GM18861 (cell line): ENCODE data around the gene TIMD4.
"Not testable (repeated sequence)": the region's sequence is repeated elsewhere in the genome, so short reads cannot be mapped to it uniquely, and the experiment has no call there.

Experiments
- ATAC-seq: cut with Tn5 transposase; IDR thresholded peaks from one replicate; pipeline ENCODE4 v1.9.1; 2021; ENCODE audit not compliant: unreplicated experiment

Gene TIMD4

DNA sequence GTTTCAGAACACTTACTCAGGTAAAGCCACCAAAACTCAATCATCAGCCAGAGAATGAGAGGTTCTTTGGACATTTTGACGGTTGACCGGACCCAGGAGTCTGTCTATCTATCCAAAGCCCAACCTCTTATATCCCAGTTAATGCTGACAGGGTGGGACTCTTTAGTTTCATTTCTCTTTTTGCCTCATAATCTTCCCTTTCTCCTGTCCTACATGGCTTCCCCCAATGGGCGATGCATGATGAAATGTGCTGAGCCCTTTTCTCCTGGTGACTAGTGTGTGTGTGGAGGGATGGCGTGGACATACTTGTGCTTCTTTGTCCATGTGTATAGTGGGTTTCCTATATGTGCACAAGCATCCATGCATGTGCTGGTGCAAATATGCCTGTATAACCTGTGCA lies at the start of gene TIMD4:
TSS of gene TIMD4 (minus strand) at position 102 of the 400 bp plus-strand sequence. CDS start at position 74, 28 bp downstream.
- ATAC-seq: no peak

- ATAC-seq: no peak
Measured at GRCh38 chr5:157006262-157006661, 43.2 kb upstream of the TIMD4 start.

- no peak for ATAC-seq
Measured at GRCh38 chr5:157004893-157005551, 42.0 kb upstream of the TIMD4 start.

DNA sequence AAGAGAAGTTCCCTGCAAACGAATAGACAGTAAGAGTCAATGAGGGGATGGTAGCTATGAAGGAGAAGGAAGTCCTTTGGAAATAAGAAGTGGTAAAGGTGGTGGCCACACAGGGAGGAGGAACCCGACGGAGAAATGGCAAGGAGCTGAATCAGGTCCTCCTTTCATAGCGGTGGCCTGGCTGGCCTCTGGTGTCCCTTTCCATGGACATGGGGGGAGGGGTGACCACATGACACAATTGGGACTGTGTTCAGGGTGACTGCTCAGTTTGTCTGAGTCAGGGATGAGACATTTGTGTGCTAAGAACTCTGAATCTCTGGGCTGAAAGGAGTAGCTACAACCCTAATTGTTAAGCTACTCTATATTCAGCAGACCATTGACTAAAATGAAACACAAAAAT lies 28.7 kb upstream of the TIMD4 start:
- ATAC-seq: no peak

DNA sequence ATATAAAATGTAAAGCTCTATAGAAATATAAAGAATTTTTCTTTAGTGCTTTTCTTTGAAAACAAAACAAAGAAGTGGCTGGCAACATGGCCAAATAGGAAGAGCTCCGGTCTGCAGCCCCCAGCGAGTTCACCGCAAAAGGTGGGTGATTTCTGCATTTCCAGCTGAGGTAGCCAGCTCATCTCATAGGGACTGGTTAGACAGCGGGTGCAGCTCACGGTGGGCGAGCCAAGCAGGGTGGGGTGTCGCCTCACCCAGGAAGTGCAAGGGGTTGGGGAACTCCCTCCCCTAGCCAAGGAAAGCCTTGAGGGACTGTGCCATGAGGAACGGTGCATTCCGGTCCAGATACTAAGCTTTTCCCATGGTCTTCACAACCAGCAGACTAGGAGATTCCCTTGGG lies 21.0 kb upstream of the TIMD4 start:
- ATAC-seq: no peak

DNA sequence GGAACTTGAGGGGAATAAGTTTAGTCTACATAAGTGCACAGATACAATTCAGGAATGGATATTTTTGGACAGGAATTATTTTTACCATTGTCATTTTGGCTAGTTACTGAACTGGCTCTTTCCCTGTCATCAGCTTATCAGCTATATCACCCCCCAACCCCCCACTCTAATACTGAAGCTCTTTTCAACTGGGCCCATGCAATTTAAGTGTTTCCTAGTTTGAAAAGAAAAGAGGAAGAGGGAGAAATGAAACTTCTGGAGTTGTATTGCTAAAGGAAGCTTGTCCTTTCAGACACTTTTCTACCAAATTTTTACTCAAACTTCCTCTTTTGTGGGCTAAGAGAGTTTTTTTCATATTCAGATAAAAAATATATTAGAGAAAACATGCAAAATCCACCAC lies 18.5 kb upstream of the TIMD4 start:
- ATAC-seq: no peak

GRCh38 chr5:156974328-156974727 lies 11.3 kb upstream of the TIMD4 start:
- no peak for ATAC-seq

DNA sequence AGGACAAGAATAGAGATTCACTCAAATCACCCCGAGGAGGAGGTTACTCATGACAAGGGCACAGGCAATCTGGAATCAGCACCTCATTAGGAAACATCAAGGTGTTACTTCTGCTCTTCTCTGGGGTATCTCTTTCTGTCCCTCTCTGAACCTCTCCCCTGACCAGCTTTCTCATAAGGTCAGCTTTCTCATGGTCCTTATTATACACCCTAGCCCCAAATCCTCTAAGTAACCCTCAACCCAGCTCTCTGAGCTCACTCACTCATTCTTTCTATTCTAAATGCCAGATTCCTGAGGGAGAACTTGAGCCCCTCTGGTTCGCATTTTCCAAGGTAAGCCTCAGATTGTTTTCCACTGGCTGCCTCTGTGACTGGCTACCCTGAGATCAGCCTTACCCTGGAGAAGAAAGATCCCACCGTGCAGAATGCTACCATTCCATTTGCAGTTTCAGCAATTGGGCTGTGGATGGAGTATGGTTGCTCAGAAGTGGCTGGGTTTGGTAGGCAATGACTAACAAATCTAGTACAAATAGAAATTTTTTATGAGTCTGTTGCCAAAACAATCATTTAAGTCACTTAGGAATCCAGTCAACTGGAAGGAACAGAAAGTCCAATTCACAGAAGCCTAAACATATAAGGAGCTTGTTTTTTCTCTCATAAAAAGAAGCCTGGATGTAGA lies 9.0 kb upstream of the TIMD4 start:
- no peak for ATAC-seq

- ATAC-seq: no peak
Measured at GRCh38 chr5:156971415-156971814, 8.4 kb upstream of the TIMD4 start.

GRCh38 chr5:156967386-156967785 lies 4.4 kb upstream of the TIMD4 start:
- ATAC-seq: not testable (repeated sequence)

DNA sequence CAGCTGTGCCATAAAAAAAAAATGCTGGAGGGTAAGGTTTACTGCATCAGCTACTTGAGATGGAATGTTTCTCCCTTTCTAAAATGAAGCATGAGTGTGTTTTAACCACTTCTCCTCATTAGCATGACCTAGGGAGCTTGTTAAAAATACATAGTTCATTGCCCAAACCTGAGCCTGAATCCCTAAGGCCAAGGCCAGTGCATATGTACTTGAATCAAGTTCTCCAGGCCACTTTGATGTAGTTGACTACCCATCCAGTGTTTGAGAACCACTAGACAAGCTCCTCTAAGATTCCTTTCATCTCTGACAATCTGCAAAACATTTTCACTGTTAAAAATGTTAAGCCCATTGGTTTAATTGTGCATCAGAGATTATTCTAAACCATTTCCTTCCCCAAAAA lies 6.7 kb downstream of the TIMD4 start:
- ATAC-seq: no peak

GRCh38 chr5:156951359-156951758 lies 11.7 kb downstream of the TIMD4 start:
- no peak for ATAC-seq

GRCh38 chr5:156950716-156951115 lies 12.3 kb downstream of the TIMD4 start:
- ATAC-seq: no peak

DNA sequence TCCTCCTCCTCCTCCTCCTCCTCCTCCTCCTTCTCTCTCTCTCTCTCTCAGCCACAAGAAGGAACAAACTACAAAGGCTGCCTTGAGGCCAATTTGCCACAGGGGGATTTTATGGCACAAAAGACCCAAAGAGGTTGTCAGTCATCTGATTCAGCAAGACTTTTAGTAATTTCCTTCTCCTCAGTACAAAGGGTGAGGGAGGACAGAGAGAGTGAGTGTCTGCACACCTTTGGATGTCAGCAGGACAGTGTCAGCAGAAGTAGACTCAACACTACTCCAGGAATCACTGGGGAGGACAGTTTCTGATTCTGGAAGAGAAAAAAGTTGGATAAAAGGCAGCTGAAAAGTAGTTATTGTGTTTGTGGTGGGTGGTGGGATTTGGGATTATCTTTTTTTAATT lies 13.6 kb downstream of the TIMD4 start:
- ATAC-seq: no peak

DNA sequence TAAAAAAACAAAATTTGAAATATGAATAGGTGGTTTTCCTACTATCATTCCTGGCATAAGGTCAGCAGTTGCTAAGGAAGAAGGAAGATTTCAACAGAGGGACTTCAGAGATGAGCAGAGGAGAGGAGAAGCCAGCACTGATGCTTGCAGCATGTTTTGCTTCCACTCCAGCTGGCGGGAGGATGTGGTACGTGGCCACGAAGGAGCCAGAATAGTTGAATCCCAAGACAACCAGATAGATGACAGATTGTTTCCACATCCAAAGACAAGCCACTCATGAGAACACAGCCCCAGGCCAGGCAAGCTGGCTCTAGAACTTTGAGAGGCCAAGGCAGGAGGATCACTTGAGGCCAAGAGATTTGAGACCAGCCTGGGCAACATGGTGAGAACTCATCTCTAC lies 15.1 kb downstream of the TIMD4 start:
- ATAC-seq: no peak

DNA sequence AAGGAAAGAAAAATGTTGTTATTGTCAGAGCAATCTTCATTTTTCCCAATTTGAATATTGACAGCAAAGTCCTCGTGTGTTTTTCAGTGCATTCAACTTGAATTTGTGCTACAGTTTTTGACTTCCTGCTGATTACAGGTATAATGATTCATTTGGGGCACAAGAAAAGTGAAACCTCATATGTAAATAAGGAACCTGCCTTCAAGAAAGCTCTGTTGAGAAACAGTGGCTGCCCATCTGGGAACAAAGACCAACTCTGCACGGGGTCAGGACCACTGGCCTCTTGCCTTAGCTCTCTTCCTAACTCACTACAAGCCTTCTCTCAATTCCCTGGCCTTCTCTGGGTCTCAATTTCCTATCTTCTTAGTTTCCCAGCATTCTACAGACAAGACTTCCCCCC lies 21.0 kb downstream of the TIMD4 start:
- ATAC-seq: peak; percentile 97

- not testable (repeated sequence) for ATAC-seq
Measured at GRCh38 chr5:156940462-156940861, 22.6 kb downstream of the TIMD4 start.

- ATAC-seq: peak; percentile 31
Measured at GRCh38 chr5:156936972-156937371, 26.1 kb downstream of the TIMD4 start.

DNA sequence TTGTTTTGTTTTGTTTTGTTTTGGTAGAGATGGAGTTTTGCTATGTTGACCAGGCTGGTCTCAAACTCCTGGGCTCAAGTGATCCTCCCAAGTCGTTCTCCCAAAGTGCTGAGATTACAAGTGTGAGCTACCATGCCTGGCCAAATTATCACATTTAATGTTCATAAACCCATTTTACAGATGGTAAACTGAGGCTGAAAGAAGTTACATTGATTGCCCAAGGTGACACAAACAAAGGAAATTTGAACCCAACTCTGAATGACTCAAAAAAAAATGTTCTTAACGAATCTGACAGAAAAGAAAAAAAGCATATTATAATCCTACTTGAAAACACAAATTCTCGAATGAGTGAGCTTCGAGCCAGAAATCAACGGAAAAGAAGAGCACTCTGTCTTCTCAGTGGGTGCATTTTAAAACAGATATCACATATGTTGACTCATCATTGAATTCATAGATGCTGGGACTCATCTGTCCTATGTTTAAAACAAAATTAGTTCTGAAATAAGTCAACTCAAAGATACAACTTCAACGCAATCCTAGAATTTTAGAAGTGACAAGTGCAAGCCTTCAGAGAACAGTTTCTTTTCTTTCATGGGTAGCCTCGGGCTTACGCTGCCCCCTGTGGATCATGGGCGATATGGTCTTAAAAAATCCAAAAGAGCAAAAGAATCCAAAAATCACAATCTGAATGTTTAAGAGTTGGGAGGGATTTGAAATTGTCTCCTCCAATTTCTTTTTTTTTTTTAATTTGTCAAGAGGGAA lies 28.4 kb downstream of the TIMD4 start:
- peak; percentile 42 for ATAC-seq

DNA sequence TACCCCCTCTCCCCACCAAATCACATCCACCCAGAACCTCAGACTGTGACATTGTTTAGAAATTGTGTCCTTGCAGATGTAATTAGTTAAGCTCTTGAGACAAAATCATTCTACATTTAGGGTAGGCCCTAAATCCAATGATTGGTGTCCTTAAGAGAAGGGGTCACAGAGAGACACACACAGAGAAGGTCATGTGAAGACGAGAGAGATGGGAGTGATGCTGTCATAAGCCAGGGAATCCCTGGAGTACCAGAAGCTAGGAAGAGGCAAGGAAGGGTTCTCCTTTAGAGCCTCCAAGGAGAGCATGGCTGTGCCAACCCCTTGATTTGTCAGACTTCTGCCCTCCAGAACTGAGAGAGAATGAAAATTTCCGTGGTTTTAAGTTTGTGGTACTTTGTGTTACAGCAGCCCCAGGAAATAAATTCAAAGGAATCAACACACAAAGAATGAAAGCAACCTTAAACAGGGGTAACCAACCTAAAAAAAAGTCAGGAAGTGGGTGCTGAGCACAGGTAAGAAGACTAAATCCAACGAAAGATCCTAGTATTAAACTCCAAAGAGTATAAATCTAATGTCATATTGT lies 33.6 kb downstream of the TIMD4 start:
- ATAC-seq: no peak

DNA sequence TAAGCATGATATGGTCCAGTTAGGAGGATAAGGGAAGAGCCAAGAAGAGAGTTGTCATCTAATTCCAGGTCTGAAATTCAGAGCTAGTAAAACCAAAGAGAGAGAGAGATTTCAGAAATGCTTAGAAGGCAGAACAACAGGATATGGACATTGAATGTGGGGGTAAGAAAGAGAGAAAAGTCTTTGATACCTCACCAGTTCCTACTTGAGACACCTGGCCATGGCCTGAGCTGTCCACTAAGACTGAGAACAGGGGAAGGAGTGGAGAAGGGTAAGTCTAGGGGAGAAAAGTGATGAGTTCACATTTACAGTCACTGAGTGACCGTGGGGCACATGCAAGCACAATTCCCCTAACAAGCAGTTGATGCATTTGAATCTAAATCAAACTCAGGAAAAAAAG lies 35.5 kb downstream of the TIMD4 start:
- ATAC-seq: no peak

- not testable (repeated sequence) for ATAC-seq
Measured at GRCh38 chr5:156925767-156926166, 37.3 kb downstream of the TIMD4 start.
